CD4-positive, alpha-beta memory T cell (primary cell): Measurements from ENCODE around the gene SCGB1C2. TPM values are rescaled to one million over a fixed set of nuclear protein-coding genes. Genes with fewer than 3 reads are reported as not detected.
"Not testable (repeated sequence)": the region's sequence is repeated elsewhere in the genome, so short reads cannot be mapped to it uniquely, and the experiment has no call there.

Experiments used
- CTCF ChIA-PET: fragments of 350-600 bp; sonication (Branson Sonifier 250); formaldehyde crosslinking; loops from one replicate; lab custom pipeline; 2021; ENCODE audit warnings: inconsistent platforms; ENCODE audit not compliant: partially characterized antibody; lab: Charles Lee
- POLR2A ChIA-PET: fragments of 350-600 bp; sonication (Branson Sonifier 250); formaldehyde crosslinking; loops from one replicate; lab custom pipeline; 2021; ENCODE audit not compliant: partially characterized antibody; lab: Charles Lee
- DNase-seq, 5 donors: peaks; one replicate each; pipeline versions ENCODE4 v3.0.0 to v3.0.0-alpha.2; 2020 to 2022; ENCODE audit warnings: mixed read lengths in 1 of 5
- H3K27ac ChIP-seq: one replicate; pipeline ENCODE4 v1.7.0; 2013; ENCODE audit warnings: low read depth, low read length
- H3K27me3 ChIP-seq: 2 replicates; pipeline ENCODE4 v1.7.0; 2013; ENCODE audit warnings: mild to moderate bottlenecking, low read length, moderate library complexity; ENCODE audit not compliant: insufficient read depth
- H3K36me3 ChIP-seq: 2 replicates; pipeline ENCODE4 v1.7.0; 2013; ENCODE audit warnings: mild to moderate bottlenecking, low read length, moderate library complexity; ENCODE audit not compliant: insufficient read depth
- H3K4me1 ChIP-seq: 2 replicates; pipeline ENCODE4 v1.7.0; 2013; ENCODE audit warnings: mild to moderate bottlenecking, low read length, moderate library complexity; ENCODE audit not compliant: insufficient read depth
- H3K4me3 ChIP-seq, 2 donors: one replicate each; pipeline ENCODE4 v1.7.0; 2013; ENCODE audit warnings: low read length in 2 of 2, mild to moderate bottlenecking in 1 of 2
- H3K9me3 ChIP-seq, 2 donors: one replicate each; pipeline ENCODE4 v1.7.0; 2013; ENCODE audit warnings: low read length in 2 of 2, control low read depth in 1 of 2; ENCODE audit not compliant: control insufficient read depth in 1 of 2
- H3K27ac Mint-ChIP-seq, 7 donors: one replicate each; pipeline ENCODE4 v1.8.0; 2020 to 2021; ENCODE audit warnings: mixed read lengths in 7 of 7, mild to moderate bottlenecking in 6 of 7, inconsistent platforms in 3 of 7, moderate library complexity in 3 of 7
- H3K27me3 Mint-ChIP-seq, 2 donors: one replicate each; pipeline ENCODE4 v1.8.0; 2020 to 2021; ENCODE audit warnings: mixed read lengths in 2 of 2
- H3K36me3 Mint-ChIP-seq, 2 donors: one replicate each; pipeline ENCODE4 v1.8.0; 2020 to 2021; ENCODE audit warnings: mixed read lengths in 2 of 2, inconsistent platforms in 1 of 2, mild to moderate bottlenecking in 1 of 2
- H3K4me1 Mint-ChIP-seq, 4 donors: one replicate each; pipeline ENCODE4 v1.8.0; 2020 to 2021; ENCODE audit warnings: mixed read lengths in 4 of 4, mild to moderate bottlenecking in 1 of 4
- H3K4me3 Mint-ChIP-seq, 8 donors: one replicate each; pipeline ENCODE4 v1.8.0; 2020 to 2021; ENCODE audit warnings: mixed read lengths in 8 of 8, mild to moderate bottlenecking in 7 of 8, moderate library complexity in 6 of 8, inconsistent platforms in 3 of 8
- H3K9me3 Mint-ChIP-seq, 8 donors: one replicate each; pipeline ENCODE4 v1.8.0; 2020 to 2021; ENCODE audit warnings: mixed read lengths in 8 of 8, mild to moderate bottlenecking in 5 of 8, inconsistent platforms in 3 of 8, moderate library complexity in 1 of 8
- intact Hi-C: fragments of 100-400 bp; cut with micrococcal nuclease; formaldehyde crosslinking; loops from one replicate; pipeline ENCODE4 v1.15.1; 2023
- polyA plus RNA-seq, 2 donors: library from polyadenylated mRNA; unstranded; fragments of 300-500 nt; fragmentation: Illumina TruSeq; gene quantifications; one replicate each; pipeline ENCODE4 v1.2.3, GENCODE V29; 2021
- total RNA-seq, 2 experiments: library from RNA; stranded (reverse); gene quantifications; one replicate each; pipeline ENCODE4 v1.2.3, GENCODE V29; 2021

SCGB1C2 gene
- total and polyA plus RNA-seq, 4 experiments from 2014 or later: not detected

- H3K36me3 Mint-ChIP-seq, H3K27ac ChIP-seq, H3K4me1 Mint-ChIP-seq, H3K4me3 ChIP-seq, intact Hi-C loops, H3K9me3 Mint-ChIP-seq, H3K9me3 ChIP-seq, POLR2A ChIA-PET, H3K27me3 ChIP-seq, CTCF ChIA-PET, H3K27me3 Mint-ChIP-seq, H3K4me1 ChIP-seq, H3K36me3 ChIP-seq: not testable (repeated sequence)
- DNase-seq: peak; percentile 60 to 76 (median 70)
- peak overlapping the region in 4 of 7 donors; percentile 24 to 46 (median 29) for H3K27ac Mint-ChIP-seq
- H3K4me3 Mint-ChIP-seq: peak overlapping the region in 3 of 8 donors; percentile 5 to 48 (median 39)
These were observed 838 bp upstream of the SCGB1C2 start for GRCh38 chr17:136531-136930.

- CTCF ChIA-PET, H3K4me1 ChIP-seq, H3K36me3 Mint-ChIP-seq, DNase-seq, H3K4me1 Mint-ChIP-seq, H3K4me3 ChIP-seq, H3K4me3 Mint-ChIP-seq, H3K9me3 ChIP-seq, H3K36me3 ChIP-seq, H3K27ac ChIP-seq, H3K27me3 ChIP-seq, intact Hi-C loops, H3K27me3 Mint-ChIP-seq, H3K9me3 Mint-ChIP-seq, POLR2A ChIA-PET: not testable (repeated sequence)
- peak overlapping the region in 1 of 7 donors; percentile 70 for H3K27ac Mint-ChIP-seq
These were observed 2.2 kb downstream of the SCGB1C2 start for GRCh38 chr17:139401-140205.

GRCh38 chr17:142102-142661, 4.8 kb downstream of the SCGB1C2 start:
- peaks cover 0 to 2% (median under 1%) of the 10 kb centered on the region in 4 donors for H3K4me1 Mint-ChIP-seq
- H3K4me1 ChIP-seq: peaks cover 4% of the 10 kb centered on the region

DNA sequence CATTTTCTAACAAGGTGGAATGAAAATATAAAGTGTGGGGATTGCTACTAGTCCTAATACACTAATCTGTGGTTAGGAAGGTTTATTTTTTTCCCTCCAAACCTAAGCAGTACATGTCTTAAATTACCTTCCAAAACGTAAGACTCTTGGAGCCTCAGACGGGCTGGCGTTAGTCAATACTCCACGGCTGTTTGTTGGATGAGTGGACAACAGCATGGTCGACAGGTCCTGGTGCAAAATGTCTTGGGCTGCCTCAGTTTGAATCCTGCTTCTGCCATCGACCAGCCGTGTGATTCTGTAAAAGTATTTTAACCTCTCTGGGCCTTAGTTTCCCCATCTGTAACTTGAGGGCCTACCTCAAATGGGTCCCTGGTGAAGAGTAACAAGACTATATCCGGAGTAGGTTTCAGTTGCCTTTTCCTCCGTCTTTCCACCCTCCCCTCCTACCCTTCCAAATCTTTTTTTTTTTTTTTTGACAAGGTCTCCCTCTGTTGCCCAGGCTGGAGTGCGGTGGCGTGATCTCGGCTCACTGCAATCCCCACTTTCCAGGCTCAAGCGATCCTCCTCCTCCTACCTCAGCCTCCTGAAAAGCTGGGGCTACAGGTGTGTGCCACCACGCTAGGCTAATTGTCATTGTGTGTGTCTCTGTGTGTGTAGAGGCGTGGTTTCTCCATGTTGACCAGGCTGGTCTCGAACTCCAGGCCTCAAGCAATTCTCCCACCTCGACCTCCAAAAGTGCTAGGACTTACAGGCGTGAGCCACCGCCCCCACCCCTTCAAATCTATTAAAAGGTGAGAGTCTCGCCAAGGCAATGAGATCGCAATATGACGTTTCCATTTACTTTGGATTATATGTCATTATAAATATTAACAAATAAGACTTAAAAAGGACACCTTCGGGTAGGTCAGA, 5.8 kb downstream of the SCGB1C2 start:
- Histone ChIP-seq H3K4me1 (peaks cover 4% of the 10 kb centered on the region), H3K27ac (no peak overlapping the region), H3K4me3 (no peak overlapping the region), H3K27me3 (no peaks in the 10 kb centered on the region), H3K9me3 (no peaks in the 10 kb centered on the region), H3K36me3 (no peaks in the 10 kb centered on the region)
- Mint-ChIP-seq H3K36me3 (no peaks in the 10 kb centered on the region), H3K4me3 (peak overlapping the region in 1 of 8 donors; percentile 49), H3K4me1 (peaks cover 0 to 2% (median under 1%) of the 10 kb centered on the region in 4 donors), H3K27ac (no peak overlapping the region), H3K9me3 (no peaks in the 10 kb centered on the region), H3K27me3 (peaks cover 0 to 3% of the 10 kb centered on the region in 2 donors)
- ChIA-PET POLR2A (no interaction called here), CTCF (interaction anchor here (3.6 kb wide), 1 partner anchor 557 kb away, joined by 21 read pairs; no protein-coding TSS in a partner anchor)
- intact Hi-C loops: no loop called here
- DNase-seq: no peak

More at GRCh38 chr17:142102-142661, 4.8 kb downstream of the SCGB1C2 start:
- H3K27ac ChIP-seq: no peak overlapping the region
- Mint-ChIP-seq H3K9me3 (no peaks in the 10 kb centered on the region), H3K27me3 (peaks cover 0 to 3% of the 10 kb centered on the region in 2 donors), H3K36me3 (no peaks in the 10 kb centered on the region), H3K4me3 (no peak overlapping the region), H3K27ac (no peak overlapping the region)
- intact Hi-C loops: no loop called here
- DNase-seq: peak in 2 of 5 donors; percentile 20 to 51
- no peaks in the 10 kb centered on the region for H3K9me3 ChIP-seq
- H3K27me3 ChIP-seq: no peaks in the 10 kb centered on the region
- H3K4me3 ChIP-seq: no peak overlapping the region
- H3K36me3 ChIP-seq: no peaks in the 10 kb centered on the region
- POLR2A ChIA-PET: no interaction called here
- CTCF ChIA-PET: no interaction called here

GRCh38 chr17:143785-144281, 6.5 kb downstream of the SCGB1C2 start:
- Histone ChIP-seq H3K36me3 (no peaks in the 10 kb centered on the region), H3K27me3 (no peaks in the 10 kb centered on the region), H3K9me3 (no peaks in the 10 kb centered on the region), H3K27ac (no peak overlapping the region), H3K4me3 (no peak overlapping the region), H3K4me1 (peaks cover 4% of the 10 kb centered on the region)
- ChIA-PET POLR2A (no interaction called here), CTCF (interaction anchor here (0.7 to 3.6 kb wide), 3 partner anchors 243 to 1034 kb away, joined by 3 to 21 read pairs (median 3); no protein-coding TSS in a partner anchor)
- no peaks in the 10 kb centered on the region for H3K9me3 Mint-ChIP-seq
- no peaks in the 10 kb centered on the region for H3K36me3 Mint-ChIP-seq
- peak; percentile 73 to 85 (median 80) for DNase-seq
- peaks cover 0 to 3% of the 10 kb centered on the region in 2 donors for H3K27me3 Mint-ChIP-seq
- intact Hi-C loops: loop anchor here (1.0 kb wide), 1 partner anchor 242 kb away; no protein-coding TSS in a partner anchor
- H3K27ac Mint-ChIP-seq: no peak overlapping the region
- peak overlapping the region in 1 of 8 donors; percentile 49 for H3K4me3 Mint-ChIP-seq
- peaks cover 0 to 2% (median under 1%) of the 10 kb centered on the region in 4 donors for H3K4me1 Mint-ChIP-seq

DNA sequence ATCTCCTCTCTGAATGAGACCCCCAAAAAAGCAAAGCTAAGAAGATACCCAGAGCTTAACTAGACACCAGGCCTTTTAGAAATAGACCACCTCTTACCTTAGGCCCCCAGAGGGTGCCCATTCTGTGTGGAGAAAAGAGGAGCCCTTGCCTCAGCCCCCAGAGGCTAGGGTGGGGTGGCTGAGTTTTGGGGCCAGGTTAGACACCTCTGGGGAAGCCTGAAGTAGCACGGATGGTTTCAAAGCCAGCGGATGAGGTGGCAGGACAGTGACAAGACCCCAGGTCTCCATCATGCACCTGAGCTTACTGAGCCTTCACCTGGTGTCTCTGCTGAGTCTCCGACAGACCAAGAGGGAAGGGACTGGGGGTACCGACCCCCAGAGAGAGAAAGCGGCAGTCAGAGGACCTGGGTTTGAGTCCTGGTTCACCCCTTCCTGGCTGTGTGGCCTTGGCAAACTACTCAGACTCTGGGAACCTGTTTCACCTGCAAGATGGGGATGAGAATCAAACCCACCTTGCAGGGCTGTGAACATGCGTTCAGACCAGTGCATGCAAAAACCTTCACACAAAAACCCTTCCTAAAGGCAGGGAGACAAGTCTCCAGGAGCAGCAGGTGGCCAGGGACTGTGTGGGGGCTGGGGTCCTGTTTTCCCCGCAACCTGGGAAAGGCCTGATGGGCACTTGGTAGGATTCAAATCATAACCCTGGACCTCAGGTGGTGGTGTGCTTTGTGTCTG, 7.7 kb downstream of the SCGB1C2 start:
- H3K27ac Mint-ChIP-seq: no peak overlapping the region
- peaks cover 4% of the 10 kb centered on the region for H3K4me1 ChIP-seq
- no peak overlapping the region for H3K4me3 ChIP-seq
- no peaks in the 10 kb centered on the region for H3K27me3 Mint-ChIP-seq
- CTCF ChIA-PET: interaction anchor here (1.0 to 3.6 kb wide), 3 partner anchors 267 to 555 kb away, joined by 3 to 21 read pairs (median 4); no protein-coding TSS in a partner anchor
- no peaks in the 10 kb centered on the region for H3K36me3 ChIP-seq
- POLR2A ChIA-PET: interaction anchor here (1.2 kb wide), 1 partner anchor 241 kb away, joined by 3 read pairs; no protein-coding TSS in a partner anchor
- no peak for DNase-seq
- H3K4me3 Mint-ChIP-seq: no peak overlapping the region
- H3K27ac ChIP-seq: no peak overlapping the region
- peaks cover 0 to 2% (median under 1%) of the 10 kb centered on the region in 4 donors for H3K4me1 Mint-ChIP-seq
- H3K27me3 ChIP-seq: no peaks in the 10 kb centered on the region
- no peaks in the 10 kb centered on the region for H3K9me3 ChIP-seq
- no peaks in the 10 kb centered on the region for H3K36me3 Mint-ChIP-seq
- intact Hi-C loops: loop anchor here (1.0 kb wide), 1 partner anchor 241 kb away; no protein-coding TSS in a partner anchor
- H3K9me3 Mint-ChIP-seq: no peaks in the 10 kb centered on the region
